ENCODE data around the gene AMZ1.

- TF ChIP-seq POLR2AphosphoS5 (IDR thresholded peaks at IDR 0.05; ENCODE audit: low read depth, low read length) (no peak), FOXP2 (optimal IDR thresholded peaks at IDR 0.05; ENCODE audit: borderline replicate concordance, extremely low read depth, extremely low read length, insufficient read depth) (no peak)
Observed at GRCh38 chr7:2701424-2701823, 13.4 kb downstream of the AMZ1 start.
